DMS114 treated with DMSO at 0.1 percent for 48 hours (cell line): ENCODE results near the gene HERC3.
A peak's percentile ranks its signal among the peaks of the same experiment; 100 is the strongest.

Experiments used
- DNase-seq: peaks from one replicate; lab custom pipeline; 2025; ENCODE audit not compliant: unreplicated experiment; lab: John Stamatoyannopoulos, UW

The HERC3 gene

DNA sequence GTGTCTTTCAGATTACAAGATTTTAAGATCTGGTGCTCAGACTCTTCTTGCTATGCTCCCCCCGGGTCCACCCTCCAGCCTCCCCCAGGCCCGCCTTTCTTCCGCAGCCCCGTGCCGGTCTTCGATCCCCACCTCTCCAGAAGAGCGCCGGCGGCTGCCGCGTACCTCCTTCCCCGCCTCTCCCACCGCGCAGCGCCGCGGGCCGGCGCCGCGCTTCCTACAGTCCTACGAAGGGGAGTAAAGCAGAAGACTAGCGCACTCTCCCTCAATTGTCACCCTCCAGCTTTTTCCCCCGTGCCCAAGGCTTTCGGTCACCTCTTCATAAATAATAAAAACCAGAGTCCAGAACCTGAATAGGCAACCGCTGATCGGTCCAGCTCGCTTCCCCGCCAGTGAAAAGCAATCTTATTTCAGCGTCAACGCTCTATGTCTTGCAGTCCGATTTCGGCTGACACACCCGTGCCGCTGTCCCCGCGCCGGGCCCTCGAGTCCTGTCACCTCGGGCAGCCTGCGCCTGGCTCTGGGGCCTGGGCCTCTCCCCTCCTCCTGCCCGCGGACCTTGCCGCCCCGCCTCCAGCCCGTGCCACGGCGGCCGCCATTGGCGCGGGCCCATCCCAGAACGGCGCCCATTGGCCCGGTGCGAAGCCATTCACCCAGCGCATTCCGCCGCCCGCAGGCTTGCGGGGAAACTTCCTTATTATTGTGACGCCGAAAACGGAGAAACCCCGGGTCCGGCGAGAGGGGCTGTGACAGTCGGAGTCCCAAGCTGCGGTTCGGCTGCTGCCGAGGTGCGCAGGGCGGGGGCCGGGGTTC, at the start of gene HERC3:
Gene HERC3 (plus strand): TSS at position 694 of the 813 bp plus-strand sequence. CDS start 13,344 bp downstream, outside the sequence.
- DNase-seq = peak; percentile 43

DNA sequence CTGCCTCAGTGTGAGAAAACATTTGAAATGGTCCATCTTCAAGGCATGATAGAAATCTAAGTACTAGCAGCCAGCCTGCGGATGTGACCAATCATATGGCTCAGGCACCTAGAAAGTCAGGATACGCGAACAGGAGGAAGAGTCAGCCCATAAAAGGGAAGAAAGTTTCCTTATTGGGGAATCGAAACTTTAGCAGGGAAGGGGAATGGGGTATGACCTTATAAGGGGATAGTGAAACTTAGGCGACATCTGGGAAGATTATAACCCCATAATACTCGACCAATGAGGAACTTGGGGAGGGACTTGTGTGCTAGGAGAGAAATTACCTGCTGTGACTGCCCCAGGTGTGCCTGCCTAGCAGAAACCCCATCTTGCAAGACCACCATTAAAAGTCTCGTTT, 42.5 kb upstream of the HERC3 start:
- no peak for DNase-seq

DNA sequence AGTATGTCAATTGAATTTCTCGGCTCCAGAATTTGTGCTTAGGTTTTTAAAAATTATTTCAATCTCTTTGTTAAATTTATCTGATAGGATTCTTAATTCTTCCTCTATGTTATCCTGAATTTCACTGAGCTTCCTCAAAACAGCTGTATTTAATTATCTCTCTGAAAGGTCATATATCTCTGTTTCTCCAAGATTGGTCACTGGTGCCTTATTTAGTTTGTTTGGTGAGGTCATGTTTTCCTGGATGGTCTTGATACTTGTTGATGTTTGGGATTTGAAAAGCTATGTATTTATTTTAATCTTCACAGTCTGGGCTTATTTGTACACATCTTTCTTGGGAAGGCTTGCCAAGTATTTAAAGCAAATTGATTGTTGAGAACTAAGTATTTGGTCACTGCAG, 24.7 kb upstream of the HERC3 start:
- no peak for DNase-seq

DNA sequence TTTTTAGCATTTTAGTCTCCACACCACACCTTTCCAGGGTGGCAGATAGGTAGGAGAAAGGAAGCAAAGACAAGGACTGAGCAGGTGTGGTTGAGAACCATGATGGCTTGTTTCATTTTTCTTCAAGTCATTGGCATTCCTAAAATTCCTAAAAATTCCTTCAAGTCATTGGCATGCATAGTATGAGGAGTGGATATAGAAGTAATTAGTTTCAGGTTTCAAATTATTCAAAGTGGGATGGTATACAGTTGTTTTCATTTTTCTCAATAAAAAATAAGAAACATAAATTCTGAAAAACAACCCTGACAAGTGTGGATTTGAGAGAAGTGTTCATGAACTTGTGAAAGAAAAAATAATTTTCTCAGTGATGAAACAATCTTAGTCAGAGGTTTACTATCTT, 22.3 kb upstream of the HERC3 start:
- no peak for DNase-seq

DNA sequence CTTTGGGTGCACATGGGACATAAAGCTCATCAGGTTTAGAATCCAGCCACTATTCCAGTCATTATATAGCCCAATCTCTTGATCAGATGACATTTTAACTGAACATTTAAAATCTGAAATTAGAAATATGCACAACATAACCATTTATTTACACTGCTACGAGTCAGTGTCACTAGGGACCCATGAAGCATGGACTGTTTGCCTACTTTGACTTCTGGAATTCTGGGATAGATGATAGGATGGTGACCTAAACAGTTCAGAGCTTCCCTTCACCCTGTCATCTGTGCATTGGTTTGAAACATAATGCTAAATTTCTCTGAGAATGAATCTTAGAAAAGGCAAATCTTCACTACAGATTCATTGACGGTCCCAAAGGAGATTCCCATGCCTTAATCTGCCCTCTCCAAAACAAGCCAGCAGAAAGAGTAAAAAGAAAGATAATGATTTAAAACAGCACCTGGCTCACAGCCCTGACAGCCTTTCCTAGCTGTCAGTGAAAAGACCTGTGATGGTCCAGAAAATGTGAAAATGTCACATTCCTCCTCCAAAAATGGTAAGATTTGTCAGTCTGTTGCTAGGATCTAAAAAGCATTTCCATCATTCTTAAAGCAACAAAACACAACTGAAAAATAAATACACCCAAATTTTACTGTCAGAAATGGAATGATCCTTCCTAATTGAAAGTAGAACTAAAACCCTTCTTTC, 18.9 kb upstream of the HERC3 start:
- DNase-seq = no peak

DNA sequence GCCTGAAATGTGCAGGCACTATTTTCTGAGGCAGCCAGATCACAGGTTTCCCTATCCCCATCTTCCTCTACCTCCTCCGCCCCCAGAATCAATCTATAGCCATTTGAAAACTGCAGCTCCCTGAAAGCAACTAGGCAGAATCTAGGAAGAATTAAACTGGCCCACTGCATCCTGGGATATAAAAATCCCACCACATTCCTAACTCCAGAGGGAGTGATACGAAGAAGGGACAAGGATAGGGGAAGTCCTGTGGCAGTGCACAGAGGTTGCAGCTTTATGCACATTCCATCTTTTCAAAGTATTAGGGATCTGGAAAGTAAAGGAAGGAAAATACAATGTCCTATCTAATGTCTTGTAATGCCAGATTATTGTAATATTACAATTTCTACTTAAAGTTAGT, 18.3 kb upstream of the HERC3 start:
- no peak for DNase-seq

DNA sequence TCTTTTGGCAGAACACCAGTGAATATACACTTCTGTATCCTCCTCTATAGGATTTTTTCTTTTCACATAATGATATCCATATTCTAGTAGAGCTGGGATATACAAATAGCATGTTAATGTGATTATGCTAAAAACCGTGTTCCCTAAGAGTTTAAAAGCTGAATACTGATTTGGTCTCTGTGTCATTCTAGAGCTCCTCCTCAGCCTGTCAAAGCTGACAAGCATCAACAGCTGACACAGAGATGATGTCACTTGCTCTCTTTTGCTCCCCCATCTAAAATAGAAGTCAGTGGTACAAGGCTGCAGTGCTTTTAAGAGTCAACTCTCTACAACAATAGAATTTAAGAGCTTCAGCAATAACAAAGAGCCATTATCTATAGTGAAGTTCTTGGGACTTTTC, 17.1 kb upstream of the HERC3 start:
- no peak for DNase-seq

DNA sequence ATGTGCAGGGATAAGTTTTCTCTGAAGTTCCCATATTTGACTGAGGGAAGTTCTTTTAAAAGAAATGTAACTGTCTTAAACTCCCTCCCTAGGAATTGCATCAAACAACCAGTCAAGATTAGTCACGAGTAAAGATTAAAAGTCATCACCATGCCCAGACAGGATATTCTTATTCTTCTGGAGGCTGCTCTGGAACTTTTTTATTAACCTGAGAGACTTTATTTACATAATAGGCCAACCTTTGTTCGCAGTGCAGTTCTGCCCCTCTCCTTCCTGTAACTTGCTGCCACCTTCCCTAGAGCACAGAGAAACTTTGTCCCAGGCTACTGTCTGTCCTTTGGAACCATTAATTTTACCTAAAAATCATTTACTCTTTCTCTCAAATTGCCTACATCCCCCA, 9.8 kb upstream of the HERC3 start:
- DNase-seq = no peak

DNA sequence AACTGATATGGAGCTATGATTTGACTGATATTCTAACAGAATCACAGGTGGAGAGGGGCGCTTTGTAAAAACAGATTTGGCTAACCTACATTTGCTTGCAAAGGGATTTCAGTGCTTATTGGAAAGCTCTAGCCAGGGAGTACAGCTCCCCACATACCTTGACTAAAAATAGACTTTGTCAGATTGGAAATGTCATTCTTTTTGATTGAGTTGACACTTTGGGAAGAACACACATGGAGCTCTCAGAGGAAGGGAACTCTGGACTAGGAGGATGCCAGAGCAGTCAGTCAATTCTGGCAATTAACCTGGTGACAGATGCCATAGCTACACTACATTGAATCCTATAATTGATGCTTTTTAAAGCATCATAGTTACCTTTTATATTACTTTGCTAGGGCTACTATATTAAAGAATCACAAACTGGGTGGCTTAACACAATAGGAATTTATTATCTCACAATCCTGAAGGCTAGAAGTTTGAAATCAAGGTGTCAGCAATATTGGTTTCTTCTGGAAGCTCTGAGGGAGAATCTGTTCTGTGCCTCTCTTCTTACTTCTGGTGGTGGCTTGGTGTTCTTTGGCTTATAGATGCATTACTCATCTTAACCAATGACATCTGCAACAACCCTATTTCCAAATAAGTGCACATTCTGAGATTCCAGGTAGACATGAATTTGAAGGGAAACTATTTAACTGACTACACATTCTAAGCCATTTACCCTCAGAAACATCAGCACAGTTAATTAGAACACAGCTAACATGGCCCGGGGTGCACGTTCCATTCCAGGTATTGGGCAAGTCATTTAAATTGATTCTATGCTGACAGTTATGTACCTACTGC, 8.4 kb upstream of the HERC3 start:
- DNase-seq = no peak

DNA sequence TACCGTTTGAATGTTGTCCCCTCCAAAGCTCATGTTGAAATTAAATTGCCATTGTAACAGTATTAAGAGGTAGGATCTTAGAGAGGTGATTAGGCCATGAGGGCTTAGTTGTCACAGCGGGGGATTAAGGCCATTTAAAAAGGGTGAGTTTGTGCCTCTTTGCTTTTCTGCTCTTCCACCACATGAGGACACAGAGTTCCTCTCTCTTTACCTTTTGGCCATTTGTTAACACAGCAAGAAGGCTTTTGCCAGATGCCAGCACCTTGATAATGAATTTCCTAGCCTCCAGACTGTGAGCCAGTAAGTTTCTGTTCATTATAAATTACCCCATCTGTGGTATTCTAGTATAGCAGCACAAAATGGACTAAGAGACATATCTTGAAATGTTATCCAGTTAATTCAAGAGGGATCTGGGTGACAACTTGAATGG, 7.8 kb upstream of the HERC3 start:
- no peak for DNase-seq

DNA sequence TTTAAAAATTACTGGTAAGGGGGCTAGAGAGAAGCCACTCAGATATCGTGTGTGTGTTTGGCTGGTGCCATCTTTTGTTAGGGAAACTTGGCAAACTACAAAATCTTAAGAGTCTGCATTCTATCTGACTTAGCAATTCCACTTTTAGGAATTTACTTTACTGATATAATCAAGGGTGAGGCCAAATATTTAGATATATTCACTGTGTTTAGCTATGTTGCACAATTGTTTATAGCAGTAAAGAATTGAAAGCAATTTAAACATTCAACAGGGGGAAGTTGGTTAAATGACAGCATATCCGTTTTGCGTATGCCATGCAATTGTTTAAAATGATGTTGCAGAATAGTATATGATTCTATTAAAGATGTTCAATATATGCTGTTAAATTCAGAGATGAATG, 6.4 kb upstream of the HERC3 start:
- no peak for DNase-seq

DNA sequence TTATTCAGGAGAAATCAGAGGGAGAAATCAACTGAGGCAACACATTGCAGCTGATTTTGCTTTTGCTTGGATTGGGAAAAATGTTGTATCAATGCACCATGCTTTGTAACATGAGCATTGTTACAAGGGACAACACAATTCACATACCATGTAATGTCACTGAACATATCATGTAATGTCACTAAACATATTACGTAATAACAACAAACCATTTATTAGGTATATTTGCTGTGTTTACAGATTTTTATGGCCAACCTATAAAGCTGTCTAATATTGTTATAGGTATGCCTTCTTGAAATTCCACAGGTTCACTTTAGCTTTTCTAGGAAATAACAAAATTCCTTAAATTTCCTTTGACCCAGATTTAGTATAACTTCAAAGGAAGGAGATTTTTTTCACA, 5.0 kb upstream of the HERC3 start:
- DNase-seq = no peak

DNA sequence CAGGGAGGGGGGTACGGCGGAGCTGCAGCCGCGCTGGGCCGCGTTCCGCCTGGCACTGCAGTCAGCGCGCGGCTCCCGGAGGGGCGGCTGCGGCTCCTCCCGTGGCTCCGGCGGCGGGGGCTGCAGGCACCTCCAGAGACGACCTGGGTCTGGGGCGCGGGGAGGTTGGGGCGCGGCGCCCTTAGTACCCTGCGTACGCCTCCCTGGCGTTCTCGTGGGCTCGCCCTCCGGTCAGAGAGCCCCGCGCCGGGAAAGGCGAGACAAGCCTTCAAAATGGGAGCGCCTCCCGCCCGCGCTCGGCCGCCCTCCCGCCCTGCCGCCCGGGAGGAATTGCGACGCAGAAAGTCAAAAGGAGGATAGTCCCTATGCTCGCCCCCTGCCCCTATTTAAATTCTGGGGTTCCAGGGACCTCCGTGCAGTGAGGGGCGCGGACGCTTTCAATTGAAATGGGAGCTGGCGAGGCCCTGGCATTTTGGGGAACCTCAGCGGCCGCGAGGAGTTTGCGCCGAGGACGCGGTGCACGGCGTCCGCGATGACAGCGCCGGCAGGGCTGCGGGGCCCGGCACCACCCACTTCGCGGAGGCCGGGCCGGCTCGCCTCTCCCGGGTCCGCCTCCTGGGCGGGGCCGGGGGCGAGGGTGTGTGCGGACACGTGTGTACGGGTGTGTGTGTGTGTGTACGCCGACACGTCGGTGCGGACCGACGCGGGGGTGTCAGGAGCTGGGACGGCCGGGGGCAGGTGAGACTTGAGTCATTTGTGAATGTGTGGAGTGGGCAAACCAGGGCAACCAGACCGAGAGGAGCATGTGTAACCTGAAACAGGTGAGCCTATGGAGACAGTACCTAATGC, 544 bp downstream of the HERC3 start:
- DNase-seq = peak; percentile 44

DNA sequence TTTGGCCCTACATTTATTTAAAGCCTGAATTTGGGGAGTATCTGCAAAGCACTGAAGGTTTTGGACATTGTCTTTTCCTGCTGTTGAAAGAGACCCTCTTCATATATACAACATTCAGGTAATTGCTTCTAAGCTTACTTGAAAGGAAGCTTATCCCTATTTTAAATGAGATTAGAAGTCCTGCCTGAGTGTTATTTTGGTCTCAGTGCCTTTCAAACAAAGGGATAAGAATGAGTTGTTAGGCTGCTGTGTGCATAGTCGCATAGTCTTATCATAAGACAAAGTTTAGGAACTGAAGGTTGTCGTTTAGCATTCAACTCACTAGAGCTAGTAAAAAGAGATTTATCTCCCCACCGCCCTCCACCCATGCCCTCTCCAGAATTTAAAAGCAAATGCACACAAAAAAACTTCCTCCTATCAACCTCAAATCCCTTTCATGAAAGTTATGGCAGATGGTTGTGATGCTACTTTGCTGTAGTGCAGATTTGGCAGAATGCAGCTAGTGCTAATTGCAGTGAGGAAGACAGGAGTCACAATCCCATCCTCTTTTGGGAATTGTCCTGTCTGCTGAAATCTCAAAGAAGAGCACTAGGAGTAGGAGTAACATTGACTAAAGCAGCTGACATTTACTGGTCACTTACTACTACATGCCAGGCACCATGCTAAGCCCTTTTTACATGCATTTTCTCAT, 5.8 kb downstream of the HERC3 start:
- DNase-seq = no peak

DNA sequence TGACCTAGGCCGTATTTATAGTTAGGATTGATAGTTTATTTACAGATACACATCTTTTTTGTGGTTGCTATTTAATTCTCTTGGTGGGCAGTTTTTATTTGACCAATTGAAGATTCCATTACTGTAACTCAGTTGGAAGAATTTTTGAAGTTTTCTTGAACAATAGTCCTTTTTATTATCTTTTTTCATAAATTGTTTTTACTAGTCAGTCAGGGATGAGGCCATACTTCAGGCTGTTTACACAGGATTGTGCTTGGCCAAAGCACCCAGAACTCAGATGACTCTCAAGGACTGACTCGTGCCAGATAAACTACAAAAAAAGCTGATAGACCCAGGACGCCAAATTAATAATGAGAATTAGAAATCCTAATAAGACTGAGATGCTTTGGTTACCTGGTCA, 7.0 kb downstream of the HERC3 start:
- no peak for DNase-seq

DNA sequence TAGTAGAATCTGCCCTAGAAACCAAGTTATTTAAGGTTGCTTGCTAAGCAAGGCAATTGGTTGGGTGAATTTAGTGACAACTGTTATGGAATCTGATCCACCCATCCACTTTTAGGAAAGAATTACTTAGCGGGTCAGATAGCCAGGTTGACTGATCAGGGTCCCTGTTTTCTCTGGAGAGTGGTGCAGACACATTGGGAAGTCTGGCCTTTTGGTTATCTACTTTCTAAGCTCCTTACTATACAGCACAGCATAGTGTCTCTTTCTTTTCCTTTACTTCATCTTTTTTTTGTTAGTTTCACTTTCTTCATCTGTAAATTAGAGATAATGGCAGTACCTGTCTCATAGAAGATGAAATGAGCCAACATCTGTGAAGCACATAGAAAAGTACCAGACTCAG, 7.4 kb downstream of the HERC3 start:
- DNase-seq = no peak

DNA sequence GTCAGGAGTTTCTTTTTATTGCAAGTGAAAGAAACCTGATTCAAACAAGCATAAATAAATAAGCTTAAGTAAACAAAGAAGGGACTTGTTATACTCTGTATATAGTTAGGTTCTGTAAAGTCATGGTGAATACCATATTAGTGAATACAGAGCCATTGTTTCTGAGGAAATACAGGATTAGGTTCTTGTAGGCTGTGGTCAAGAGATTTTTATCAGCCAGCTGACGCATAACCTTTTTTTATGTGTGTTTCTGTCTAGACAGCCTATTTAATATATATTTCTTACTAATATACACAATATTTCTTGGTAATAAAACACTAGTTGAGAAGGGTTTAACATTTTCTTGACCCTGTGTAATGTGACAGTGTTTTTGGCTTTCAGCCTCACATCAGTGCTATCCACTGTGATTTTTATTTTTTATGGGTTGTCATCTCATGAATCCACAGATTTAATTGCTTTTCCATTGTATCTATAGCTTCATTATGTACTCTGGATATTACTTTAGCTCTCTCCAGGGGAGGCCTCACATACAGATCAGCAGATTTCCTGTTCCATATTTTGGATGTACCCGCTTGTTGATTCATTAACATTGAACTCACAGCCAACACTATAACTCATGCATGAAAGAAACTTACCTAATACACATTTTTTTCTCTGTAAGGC, 8.0 kb downstream of the HERC3 start:
- no peak for DNase-seq

DNA sequence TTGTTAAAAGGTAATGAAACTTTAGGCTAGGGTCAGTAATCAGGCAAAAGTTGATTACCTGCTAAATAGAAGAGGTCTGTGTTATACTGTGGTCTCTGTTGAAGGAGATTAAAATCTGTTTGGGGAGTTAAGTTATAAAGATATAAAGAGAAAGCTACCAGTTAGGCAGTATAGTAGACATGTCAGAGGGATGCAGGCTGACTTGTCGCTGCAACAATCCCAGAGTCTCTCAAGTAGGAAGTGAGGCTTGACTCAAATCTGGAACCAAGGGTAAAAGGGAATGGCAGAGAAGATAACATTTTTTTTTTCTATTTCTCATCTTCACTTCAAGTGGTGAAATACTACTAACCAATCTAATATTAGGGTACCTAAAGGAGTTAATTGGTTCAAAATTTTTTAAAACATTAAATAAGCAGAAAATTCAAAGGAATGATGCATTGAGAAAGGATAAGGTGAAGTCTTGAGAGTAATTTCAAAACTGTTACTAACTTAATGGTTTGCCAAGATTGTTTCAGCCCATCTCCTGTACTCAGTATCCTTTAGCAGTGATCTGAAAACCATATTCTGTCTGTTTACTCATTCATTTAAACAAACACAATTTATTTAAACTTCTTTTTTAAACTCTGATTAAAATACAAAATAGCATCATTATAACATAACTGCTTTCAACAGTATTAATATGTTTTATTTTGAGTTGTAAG, 12.8 kb downstream of the HERC3 start:
- DNase-seq = no peak

DNA sequence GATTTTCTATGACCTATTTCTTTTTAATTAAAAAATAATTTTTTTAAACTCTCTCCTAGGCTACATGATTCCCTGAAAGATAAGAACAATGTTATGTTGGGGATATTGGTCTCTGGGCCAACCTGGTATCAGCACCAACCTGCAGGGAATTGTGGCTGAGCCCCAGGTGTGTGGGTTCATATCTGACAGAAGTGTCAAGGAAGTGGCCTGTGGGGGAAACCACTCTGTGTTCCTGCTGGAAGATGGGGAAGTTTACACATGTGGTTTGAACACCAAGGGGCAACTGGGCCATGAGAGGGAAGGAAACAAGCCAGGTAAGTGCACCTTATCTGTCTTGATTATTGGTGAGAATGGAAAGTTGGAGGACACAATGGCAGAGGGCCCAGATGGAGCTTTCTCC, 13.5 kb downstream of the HERC3 start:
- no peak for DNase-seq
